GM18499 (cell line): Measurements from ENCODE around the gene DNAH17.

Experiments
- ATAC-seq: cut with Tn5 transposase; IDR thresholded peaks from one replicate; pipeline ENCODE4 v1.9.1; 2021; ENCODE audit warnings: moderate number of reproducible peaks; ENCODE audit not compliant: insufficient read depth, unreplicated experiment

Gene DNAH17

DNA sequence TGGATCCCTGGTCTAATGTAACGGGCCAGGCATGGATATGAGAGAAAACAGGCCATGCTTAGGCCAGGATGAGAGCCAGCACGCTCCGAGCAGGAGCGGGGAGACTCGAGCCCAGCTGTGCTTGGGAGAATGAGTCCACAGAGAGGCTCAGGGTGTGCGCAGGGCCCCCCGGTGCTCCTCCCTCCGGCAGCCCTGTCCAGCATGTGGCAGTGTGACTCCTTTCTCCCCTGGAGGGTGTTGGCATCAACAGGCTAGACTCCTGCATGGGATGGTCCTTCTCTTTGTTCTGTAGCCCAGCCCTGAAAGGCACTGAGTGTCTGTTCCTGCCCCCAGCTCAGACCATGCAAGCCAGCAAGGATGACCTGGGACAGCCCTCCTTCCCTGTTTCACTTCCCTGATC, 175.3 kb downstream of the DNAH17 start:
- no peak for ATAC-seq

DNA sequence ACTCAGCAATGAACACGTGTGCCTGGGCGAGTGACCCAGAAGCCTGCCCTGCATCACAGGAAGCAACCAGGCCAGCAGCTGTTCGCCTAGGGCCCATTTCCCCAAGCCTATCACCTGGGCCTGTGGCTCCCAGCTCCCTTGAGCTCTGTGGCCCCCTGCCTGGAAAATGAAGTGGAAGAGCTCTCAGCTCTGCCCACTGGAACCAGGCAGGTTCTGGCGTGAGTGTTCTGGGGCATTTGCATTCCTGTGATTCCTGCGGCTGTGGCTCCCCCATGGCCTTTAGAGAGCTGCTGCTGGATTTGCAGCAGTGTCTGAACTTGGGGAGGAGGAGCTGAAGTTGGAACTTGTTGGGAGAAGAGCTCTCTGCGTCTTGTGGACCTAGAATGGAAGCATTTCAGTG, 175.9 kb downstream of the DNAH17 start:
- no peak for ATAC-seq

DNA sequence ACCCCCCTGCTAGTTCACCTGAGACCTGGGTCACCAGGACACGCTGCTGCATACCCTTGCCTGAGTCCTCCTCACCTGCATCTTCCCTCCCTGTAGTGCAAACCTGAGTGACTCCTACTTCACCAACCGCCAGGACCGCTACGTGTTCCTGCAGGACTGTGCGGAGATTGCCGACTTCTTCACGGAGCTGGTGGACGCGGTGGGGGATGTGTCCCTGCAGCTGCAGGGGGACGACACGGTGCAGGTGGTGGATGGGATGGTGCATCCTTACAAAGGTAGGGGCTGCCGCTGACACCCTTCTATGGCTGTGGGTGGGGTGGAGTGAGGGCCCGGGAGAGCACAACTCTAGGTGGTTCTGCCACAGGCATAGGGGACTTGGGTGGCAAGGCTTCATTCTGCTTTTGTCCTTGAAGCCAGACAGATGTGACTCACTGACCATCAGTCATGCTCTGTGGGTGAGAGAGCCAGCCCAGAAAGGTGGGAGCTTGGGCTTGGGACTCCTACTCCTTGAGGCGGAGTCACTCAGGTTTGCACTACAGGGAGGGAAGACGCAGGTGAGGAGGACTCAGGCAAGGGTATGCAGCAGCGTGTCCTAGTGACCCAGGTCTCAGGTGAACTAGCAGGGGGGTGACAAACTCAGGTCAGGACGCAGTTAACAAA, 176.5 kb downstream of the DNAH17 start:
- no peak for ATAC-seq

DNA sequence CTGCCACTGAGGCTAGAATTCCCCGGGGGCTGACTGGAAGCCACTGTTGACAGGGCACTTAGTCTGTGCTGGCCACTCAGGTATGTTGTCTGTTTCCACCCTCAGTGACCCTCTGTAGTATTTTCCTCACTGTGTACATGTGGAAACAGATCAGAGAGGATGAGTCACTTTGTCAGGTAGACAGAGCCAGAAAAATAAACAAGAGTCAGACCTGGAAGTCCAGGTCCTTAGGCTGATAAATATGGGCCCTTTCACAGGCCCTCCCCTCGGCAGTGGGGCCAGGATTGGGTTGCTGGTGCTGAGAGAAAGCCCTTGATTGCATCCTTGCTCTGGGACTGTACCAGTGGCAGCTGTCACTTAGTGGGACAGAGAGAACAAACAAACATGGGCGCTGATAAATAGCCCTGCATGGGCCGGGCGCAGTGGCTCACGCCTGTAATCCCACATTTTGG, 177.5 kb downstream of the DNAH17 start:
- no peak for ATAC-seq

DNA sequence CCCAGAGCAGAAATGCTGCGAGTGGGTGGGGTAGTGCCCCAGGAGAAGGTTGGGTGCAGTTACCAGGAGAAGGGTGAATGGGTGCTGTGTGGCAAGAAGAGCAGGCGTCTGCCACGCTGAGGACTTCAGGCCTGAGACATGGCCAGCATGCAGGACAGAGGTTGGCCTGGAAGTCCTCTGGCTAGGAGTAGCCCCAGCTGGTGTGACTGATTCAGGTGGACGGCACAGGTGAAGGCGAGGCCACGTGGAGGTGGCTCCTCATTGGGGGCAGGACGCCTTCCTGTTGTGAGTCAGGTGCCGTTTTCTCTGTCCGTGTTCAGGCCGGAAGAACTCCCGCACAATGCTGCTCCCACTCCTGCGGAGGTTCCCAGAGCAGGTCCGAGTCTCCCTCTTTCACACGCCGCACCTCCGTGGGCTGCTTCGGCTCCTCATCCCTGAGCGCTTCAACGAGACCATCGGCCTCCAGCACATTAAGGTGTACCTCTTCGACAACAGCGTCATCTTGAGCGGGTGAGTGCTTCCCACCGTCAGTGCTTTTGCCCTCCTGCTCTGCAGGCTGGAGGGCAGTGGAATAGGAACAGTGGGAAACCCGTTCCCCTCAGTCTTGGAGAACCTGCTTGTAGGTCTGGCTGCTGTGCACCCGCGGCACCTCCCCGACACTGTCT, 178.0 kb downstream of the DNAH17 start:
- ATAC-seq = no peak

DNA sequence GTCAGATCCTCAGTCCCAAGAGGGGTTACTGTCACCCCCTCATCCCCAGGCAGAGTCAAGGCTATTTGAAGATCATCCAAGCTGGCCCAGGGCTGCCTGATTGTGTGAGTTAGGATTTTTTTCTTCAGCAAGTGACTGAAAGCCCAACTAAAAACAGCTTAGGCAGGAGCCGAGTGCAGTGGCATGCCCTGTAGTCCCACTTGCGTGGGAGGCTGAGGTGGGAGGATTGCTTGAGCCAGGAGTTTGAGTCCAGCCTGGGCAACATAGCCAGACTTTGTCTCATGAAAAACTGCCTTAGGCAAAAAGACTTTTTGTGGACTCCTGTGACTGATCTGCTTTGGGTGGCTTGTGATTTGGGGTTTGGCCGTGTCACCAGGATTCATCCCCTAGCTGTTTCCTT, 178.8 kb downstream of the DNAH17 start:
- ATAC-seq = no peak

DNA sequence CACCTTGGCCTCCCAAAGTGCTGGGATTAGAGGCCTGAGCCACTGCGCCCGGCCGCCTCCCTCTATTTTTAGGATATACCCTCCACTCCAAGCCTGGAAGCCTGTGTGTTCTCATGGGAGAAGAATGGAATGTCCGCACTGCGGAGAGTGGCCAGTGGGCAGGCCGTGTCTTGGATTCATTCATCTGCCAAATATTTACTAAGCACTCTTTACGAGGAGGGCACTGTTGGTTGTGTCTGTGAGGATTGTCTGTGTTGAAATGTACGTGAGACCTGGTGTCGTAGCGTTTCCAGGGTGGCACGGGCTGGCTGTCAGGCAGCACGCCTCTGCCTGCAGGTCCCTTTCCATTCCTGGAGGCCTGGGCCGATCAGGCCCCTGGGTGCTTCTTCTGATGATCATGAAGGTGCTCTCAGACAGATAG, 179.5 kb downstream of the DNAH17 start:
- no peak for ATAC-seq

DNA sequence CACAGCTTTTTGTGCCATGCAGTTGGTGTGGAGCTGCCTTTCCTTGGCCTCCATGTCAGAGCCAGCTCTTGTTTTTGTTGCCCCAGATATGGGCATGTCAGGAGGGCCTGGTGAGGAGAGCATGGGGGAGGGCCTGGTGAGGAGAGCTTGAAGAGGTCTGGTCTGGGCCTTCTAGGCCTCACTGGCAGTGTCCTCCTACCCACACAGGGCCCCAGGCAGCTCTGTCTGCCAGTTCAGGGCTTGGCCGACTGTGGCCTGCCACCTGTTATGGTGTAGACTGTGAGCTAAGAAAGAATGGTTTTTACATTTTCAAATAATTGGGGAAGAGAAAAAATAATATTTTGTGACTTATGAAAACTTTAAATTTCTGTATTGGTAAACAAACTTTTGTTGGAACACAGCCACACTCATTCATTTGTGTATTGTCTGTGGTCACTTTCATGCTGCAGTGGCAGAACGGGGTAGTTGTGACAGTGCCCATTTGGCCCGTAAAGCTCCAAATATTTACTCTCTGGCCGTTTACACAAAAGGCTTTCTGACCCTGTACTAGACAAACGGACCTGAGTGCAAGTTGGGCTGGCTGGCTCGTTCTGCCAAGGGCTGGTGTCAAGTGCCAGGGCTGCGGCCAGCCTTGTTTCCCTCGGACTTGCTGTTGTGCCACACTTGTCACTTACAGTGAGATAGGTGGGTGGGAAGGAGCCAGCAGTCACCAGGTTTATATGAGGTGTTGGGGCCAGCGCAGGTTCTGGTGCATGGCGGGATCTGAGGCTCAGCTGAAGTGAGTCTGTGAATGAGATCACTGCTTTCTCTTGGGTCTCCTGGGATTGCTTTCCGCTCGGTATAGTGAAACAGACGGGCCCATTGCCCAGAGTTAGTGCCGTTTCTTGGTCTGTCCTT, 180.5 kb downstream of the DNAH17 start:
- no peak for ATAC-seq

DNA sequence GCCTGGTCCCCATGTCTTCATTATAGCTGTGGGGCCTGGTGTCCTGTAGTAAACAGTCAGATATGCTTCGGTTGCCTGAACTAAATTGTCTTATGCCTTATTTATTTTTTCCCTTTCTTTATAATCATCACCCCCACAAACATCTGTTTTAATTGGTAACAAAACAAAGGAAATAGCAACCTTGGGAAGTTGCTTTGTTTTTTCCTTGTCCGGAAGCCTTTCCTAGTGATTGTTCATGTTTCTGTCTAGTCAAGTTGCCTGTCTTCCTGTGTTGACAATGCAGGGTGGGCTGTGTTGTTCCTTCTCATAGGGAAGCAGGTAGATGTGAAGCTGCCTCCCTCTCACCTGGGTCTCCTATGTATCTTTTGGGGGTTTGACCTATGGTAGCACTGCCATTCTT, 182.0 kb downstream of the DNAH17 start:
- ATAC-seq = no peak

DNA sequence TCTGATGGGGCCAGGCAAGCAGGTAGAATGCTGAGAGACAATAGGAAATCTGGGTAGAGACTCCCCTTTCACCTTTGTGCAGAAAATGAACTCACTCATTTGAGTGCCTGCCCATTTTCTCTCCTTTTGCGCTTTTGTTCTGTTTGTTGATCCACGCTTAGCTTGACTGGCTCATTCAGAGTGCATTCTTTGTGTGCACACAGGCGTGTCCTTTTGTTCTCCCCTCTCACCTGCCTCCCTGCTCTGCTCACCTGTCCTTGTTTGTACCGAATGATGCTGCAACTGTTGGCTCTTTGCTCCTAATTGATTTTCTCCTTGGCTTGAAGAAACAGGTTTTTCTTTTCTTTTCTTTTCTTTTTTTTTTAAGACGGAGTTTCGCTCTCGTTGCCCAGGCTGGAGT, 183.0 kb downstream of the DNAH17 start:
- ATAC-seq = no peak

DNA sequence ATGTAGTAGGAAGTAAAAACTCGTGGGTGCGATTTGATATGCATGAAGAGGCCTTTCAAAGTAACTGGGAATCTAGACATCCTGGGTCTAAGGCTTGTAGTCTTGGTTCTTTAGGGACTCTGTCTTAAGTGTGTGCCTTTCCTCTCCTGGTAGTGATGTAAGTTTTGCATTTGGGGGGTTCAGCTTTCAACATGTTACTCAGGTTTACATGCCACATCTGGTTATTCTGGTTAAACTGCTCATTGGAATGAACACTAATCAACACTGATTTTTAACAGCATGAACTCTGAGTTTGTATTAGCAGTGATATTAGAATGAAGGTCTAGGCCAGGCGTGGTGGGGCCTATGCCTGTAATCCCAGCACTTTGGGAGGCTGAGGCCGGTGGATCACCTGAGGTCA, 183.6 kb downstream of the DNAH17 start:
- no peak for ATAC-seq

DNA sequence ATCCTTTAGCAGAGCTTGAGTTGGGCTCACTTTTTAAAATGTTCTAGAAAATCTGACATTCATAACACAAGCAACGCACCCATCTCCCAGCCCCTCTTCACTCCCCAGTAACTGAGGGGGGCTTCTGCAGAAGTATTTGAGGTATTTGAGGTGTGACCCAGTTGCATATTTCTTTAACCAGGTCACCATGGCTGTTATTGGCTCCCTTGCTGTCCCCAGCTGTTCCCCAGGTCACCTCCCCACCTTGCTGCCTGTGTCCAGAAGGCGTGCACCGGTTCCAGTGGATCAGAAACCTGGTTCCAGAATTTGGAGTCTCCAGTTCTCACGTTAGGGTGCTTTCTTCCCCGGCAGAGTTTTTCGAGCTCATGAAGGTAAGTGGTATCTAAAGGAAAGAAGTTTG, 184.9 kb downstream of the DNAH17 start:
- ATAC-seq = no peak

DNA sequence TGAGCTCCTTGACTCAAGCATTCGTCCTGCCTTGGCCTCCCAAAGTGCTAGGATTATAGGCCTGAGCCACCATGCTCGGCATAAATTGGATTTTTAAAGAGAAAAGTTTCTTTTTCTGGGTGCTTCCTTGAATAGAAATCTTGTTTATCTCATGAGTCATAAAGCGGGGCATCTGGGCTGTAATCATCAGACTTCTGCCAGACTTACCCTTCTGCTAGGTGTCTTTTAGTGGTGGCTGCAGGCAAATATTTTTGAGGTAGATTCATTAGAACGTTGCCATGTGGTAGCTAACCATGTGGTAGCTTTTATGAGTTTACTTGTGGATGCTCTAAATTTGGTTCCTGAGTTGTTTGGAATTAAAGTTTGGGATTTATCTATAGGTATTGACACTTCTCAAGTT, 185.4 kb downstream of the DNAH17 start:
- no peak for ATAC-seq

DNA sequence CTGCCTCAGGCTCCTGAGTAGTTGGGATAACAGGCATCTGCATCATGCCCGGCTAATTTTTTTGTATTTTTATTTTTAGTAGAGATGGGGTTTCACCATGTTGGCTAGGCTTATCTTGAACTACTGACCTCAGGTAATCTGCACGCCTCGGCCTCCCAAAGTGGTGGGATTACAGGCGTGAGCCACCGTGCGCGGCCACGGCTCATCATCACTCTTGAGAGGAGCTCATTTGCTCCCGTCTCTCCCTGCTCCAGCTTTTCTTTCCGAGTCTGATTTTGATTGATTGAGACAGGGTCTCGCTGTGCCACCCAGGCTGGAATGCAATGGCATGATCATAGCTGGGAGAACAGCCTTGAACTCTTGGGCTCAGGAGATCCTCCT, 186.2 kb downstream of the DNAH17 start:
- no peak for ATAC-seq

DNA sequence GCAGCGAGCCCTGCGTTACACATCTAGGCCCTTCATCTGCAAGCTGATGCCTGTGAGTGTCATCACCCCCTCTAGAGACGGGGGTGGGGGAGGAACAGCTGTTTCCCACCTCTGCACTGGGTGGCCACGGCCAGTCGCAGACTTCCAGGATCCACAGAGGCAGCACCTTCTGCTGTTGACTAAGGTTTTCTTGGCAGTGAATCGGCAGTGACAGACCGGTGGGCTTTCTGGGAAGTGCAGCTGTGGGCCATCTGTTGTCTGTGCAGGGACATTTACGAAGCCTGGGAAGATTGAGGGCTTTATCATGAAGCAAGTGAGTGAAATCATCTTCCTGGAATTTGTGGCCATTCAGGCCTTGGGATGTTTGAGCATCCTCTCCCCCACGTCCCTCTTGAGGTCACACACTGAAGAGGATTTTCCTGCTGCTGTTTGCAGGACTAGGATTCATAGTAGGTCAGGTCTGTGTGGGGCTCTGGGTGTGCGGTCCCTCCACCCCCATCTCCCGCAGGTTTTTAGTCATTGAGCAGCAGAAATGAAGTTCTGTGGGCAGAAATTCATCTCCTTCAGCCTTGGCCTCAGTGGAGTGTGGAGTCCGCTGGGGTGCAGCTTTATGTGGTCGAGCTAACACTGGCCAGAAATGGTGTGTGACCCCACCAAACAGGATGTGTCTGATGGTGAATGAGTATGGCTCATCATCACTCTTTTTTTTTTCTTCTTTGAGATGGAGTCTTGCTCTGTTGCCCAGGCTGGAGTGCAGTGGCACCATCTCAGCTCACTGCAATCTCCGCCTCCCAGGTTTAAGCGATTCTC, 186.8 kb downstream of the DNAH17 start:
- ATAC-seq = no peak

DNA sequence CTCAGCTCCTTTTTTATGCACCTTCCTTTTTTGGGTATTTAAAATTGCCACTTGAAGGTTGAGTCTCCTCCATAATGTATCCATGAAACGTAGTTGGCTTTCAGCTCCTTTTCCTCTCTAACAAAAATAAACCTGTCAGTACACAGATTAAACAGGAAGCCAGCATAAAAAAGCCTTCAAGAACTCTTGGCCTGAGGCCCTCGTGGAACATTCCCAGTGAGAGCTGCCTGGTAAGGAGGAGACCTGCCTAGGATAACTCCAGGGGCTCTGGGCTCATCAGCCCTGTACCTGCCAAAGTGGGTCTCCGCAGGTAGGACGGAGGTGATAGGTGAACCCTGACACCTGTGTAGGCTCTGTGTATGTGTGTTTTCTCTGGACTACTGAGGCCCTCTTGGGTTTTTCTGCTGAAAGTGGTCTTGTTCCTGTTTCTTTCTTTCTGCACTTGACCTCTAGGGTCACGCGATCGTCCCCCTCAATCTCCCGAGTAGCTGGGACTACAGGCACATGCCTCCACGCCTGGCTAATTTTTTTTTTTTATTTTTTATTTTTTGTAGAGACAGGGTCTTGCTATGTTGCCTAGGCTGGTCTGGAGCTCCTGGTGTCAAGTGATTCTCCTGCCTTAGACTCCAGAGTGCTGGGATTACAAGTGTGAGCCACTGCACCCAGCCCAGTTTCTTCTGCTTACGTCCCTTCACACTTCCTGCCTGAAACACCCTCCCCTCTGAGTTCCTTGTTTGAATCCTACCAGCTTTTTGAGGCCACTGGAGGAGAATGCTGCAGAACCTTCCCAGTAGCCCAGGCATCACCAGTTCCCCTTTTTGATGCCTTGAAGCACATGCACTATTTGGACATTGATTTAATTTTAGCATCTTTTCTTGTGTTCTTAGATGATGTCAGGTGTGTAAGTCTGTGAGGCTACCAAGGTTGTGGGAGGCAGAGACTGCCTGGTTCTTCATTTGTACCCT, 188.9 kb downstream of the DNAH17 start:
- no peak for ATAC-seq

DNA sequence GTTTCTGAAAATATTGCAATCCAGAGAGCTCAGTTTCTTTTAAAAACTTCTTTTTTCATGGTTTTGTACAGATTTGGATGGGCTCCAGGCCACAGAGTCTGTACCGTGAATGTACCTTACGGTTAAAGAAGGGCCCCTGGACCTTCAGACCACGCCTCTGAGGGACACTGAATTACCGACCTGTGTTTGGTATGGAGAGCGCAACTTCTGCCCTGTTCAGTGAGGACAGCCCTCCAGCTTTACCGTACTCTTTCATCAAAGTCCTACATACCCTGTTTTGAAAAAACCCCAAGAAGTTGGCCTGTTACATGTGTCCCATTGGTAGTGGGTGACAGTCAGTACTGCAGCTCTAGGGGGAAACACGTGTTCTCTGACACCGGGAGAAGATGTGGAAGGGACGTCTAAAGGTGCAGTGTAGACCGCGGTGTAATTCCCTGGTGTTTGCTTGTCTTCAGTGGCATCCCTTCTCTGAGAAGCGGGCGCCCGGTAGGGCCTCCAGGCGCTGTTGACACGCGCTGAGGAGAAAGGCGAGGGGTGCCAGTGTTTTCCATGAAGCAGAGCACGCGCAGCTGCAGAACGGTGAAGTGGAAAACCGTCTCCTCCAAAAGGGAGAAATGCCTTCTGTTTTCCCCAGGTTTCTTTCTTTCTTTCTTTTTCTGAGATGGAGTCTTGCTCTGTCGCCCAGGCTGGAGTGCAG, 192.6 kb downstream of the DNAH17 start:
- no peak for ATAC-seq

DNA sequence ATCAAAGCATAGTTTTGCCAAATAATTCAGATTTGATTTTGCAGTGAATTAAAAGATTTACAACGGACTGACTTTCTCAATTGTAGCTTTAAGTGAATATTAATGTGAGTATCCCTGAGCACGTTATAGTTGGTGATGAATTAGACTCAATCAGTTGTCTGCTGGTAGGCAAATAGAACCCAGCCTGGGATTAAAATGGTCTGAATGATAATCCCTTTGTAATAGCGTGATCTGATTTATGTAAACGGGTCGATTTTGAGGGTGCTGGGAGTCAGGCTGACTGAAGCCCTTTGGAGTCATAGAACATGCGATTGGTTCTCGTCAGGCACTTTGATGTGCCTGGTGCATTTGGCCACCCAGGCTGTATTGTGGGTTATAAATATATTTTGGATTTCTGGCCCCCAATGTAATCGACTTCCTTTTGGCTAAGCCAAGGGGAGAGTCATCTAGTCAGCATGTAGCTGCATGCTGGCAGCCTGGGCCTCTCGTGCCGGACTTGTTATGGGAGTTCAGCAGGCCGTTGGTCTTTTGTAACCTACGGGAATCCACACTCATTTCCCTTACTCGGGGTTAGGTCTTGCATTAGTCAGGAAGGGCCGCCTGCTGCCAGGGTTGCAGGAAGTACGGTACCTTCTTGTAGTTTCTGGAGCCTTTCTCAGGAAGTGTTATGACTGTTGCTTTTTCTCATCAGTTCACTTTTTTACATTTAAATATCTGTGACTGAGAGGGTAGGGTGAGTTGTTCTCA, 193.3 kb downstream of the DNAH17 start:
- no peak for ATAC-seq
